HG02678 (cell line): ENCODE data around the gene FAM53C.
A peak's percentile ranks its signal among the peaks of the same experiment; 100 is the strongest.

Source experiments
- ATAC-seq: cut with Tn5 transposase; IDR thresholded peaks from one replicate; pipeline ENCODE4 v1.9.1; 2021; ENCODE audit warnings: mild to moderate bottlenecking, moderate library complexity; ENCODE audit not compliant: unreplicated experiment

FAM53C gene

DNA sequence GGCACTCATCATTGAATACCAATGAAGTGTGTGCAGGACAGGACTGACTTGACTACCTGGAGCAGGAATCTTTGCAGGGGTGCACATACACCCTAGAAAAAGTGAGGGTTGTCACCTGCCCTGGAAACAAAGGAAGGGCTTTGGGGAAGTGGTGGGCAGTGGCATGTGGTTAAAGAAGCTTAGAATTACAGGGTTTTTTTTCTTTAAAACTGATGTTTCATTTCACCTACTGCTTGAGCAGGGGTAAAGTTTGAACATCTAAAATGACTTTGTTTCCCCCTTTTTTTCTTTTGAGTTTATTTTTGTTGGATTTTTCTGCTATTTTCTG lies 12.5 kb downstream of the FAM53C start:
- ATAC-seq = no peak

DNA sequence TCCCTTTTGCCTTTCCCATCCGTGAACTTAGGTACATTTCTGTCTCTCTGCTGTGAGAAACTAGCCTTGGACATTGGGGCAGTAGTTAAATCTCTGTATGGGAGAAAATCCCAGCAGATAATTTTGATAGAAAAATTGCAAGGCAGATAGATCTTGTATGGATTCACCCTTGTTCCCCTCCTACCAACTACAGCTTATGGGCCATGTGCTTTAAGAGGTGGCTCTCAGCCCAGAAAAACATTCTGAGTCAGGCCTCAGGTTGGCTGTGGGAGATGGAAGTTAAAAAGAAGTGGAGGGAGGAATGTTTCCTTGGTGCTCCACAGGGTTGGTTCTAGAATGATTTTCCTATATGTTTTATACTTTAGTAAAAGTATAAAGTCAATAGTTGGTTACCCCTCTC lies 13.0 kb downstream of the FAM53C start:
- no peak for ATAC-seq

DNA sequence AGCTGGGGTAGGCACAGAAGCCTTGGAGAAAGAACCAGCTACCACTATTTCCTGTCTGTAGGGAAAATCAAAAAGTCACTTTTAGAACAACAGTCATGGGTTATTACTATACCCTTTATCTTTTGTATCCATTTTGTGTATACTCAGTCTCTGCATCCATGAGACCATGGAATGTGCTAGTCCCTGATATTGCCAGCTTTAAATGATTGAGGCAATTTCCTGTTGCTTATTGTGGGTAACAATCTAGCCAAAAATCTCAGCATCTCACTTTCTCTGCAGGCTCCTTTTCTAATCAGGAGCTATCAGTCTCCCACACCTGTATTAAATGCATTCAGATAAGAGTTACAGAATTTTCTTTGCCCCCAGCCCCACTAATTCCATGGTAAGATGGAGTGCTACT lies 13.5 kb downstream of the FAM53C start:
- ATAC-seq = no peak

DNA sequence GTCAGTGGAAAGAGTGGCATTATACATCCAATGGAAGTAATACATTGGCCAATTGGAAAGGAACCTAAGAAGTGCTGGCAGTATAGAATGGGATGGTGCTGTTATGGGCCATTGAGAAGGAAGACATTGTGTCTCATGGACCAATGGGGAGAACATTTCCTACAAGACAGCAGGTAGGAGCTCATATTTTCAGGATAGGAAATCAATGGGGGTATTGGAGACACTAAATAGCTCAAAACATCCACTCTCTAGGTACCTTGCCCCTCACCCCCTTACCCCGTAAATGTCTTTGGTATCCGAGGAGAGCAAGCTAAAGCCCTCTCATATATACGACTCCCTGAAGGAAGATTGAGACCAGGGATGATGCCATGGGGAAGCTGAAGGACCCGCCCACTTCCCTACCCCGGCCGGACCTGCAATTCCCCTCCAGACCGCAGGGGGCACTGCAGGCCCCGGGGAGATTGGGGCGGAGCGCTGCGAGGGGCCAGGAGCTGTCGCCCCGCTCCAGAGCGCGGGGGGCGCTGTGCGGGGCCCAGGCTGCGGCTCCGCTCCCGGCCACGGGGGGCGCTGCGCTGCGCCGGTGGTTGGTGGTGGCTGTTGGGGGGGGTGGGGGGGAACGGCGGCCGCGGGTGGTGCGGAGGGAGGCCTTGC lies 14.1 kb downstream of the FAM53C start, which contains the start of gene KDM3B:
KDM3B (plus strand) TSS at position 615 of the 651 bp plus-strand sequence. CDS start 111 bp downstream, outside the sequence.
- ATAC-seq = peak; percentile 68

DNA sequence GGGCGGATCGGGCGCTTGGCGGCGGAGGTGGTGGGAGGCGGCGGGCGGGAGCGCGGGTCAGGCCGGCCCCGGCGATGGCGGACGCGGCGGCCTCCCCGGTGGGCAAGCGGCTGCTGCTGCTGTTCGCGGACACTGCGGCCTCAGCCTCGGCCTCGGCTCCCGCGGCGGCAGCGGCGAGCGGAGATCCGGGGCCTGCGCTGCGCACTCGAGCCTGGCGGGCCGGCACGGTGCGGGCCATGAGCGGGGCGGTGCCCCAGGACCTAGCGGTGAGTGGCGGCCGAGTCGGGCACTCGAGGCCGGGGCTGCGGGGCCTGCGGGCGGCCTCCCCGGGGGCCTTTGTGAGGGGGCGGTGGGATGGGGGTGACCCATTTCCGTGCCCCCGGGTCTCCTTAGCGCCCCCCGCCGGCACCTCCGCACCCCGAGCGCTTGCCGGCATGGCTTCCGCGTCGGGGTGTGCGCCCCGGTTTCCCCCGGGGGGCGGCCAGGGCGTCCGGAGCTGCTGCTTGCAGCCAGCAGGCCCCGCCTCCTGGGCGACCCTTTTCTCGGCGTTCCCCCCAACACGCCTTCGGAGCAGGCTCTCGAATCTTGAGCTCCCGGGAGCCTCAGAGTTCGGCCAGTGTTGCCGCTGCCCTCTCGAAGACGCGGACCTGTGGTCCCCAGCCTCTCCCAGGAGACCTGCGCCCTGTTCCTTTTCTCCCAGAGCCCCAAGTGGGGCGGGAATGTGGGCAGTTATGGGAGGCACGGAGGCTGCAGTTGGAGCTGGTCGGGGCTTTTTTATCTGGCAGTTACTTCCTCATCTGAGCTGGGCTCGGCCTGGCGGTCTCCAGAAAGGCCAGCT lies 14.9 kb downstream of the FAM53C start:
- peak; percentile 40 for ATAC-seq

DNA sequence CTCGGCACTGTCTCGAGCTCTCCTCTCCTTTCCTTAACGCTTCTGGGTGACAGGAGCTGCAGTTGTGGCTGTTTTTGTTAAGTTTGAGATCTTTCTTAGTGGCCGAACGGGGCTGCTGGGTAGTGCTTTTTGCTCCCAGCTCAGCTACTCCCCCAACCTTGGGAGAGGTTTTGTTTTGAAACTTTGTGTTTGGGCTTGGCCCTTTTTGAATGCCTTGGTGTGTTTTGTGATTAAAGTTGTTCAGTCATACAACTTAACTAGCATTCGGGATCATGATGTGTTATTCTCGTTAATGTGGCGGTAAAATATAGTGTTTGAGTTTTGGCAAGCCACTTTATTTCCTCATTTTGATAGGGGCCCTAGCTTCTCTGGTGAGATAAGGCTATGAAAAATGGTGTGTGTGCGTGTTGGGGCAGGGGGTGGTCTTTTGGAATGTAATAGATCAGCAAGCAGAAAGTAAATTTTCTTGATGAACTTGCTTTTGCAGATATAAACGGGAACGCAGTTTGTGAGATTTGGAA lies 15.6 kb downstream of the FAM53C start:
- ATAC-seq = no peak

DNA sequence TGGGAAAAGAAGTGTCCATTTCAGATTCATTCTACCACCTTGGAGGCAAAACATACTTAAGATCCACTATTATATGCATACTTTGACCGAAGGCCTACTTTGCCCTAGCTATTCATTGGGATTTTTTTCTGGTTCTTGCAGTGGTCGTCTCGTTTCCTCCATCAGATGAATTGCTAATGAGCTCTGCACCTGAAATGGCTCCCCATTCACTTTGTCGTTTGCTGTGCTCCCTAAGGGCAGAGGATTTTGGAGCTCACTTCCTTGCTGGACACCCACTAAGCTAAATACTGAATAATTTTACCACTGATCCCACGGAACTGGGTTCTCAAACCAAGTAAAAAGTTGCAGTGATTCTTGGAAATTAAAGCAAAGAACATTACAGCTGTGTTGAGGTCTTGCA lies 16.3 kb downstream of the FAM53C start:
- no peak for ATAC-seq

DNA sequence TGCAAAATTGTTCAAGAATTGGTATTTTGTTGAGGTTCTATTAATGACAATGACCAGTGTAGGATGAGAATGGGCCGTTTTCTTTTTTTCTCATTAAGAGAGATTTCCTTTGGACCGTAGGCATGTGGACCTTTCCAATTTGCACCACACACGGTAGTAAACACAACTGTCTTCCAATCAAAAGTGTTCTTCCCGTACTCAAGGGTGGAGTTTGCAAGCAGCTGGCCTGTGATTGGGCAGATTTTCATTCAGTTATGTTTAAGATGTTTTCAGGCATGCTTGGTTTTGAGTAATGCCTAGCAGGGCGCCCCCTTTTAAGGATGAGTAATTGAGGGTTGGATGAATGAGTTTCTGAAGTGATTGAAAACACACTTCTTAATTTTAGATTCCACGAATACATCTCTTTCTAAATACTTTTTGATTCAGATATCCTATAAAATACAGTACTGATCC lies 16.9 kb downstream of the FAM53C start:
- ATAC-seq = peak; percentile 41

DNA sequence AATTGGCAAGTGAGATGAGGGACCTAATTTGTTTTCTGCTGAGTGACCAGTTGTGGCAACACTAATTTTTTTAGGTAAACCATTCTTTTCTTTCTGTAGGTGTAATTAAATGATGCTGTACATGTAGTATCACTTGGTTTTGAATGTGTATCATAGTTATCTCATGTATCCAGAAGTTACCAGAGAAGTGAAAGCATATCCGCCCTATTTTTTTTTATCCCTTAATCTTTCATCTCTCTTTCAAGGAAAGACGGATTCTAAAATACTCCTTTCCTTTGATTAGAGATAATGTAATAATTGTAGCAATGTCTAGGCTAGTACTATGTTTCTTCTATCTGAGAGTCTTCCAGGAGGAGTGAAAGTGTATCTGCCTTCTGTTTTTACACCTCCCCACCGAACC lies 21.6 kb downstream of the FAM53C start:
- no peak for ATAC-seq

DNA sequence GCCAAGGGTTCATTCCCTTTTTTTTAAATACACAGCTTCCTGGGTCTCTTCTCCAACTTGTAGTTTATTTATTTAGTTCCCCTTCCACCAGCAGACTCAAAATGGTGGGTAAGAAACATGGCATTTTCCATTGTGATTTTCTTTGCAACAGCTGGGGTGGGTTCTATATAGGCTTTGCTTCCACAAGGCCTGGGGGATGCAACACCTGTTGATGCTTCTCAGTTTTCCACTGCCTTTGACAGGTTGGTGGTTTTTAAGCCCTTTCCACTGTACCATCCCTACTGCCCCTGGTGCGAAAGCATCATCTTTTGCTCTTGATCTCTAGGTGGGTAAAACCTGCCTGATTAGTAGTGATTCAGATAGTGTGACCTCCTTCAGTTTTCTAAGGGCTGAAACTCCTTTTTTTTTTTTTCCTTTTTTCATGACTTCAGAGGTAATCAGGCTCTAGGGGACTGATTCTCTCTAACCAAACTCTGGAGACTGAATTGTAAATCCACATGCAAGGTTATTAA lies 22.9 kb downstream of the FAM53C start:
- no peak for ATAC-seq

DNA sequence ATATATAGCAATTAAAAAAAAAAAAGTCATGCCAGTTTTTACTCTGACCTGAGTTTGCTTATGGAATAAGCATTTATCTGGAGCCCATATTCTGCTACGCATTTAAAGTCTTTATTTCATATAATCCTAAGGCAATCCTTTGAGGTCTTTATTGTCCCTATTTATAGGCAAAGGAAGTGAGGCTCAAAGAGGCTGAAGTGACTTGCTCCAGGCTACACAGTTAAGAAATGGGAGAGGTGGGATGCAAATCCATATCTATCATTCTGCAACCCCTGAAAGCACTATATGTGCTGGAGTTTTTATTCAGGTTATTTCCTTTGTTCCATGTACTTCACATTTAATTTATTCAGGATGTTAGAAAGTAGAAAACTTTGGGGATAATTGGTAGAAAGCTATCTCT lies 26.5 kb downstream of the FAM53C start:
- no peak for ATAC-seq

DNA sequence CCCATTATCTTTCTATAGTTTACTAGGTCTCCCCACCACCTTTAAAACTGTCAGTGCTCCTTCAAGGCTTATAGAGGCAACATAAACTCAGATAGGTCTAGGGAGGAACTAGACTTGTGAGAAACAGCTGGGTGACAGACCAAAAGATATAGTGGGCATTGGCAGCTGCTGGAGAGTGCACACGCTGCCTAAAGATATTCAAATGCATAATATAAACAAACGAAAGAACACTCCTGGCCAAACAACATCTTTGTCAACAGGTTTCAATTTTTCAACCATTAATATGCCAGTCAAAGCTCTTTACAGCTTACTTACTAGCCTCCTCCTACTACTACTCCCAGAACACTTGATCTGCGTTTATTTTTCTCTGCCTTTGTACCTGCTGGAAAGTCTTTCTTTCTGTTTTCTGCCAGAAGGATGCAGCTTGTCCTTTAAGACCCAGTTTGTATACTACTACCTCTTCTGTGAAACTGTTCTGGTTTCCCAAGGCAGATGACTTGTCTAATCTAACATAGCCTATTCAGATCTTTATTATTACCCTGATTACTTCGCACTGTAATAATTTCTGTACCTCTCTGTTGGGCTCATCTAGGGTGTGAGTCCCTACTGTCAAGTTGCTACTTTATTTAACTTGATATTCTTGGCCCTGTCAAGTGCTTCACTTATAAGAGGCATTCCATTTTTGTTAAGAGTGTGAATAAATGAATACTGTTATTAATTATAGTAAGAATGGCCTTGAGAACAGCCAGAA lies 28.7 kb downstream of the FAM53C start:
- ATAC-seq = no peak

DNA sequence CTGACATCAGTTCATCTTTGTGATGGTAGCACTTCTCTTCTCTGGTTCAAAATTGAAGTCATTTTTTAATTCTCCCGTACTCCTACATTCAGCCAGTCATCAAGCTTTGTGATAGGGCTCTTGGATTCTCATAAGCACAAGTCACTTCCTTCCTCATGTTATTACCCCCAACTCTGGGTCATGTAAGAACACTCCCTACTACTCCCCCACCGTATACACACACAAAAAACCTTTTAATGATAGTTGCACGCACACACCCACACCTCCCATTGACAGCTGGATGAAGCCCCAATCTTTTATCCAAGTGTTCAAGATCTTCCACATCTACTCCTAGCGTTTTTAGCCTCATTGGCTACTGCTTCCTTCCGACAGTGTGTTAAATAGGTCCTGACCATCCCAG lies 31.2 kb downstream of the FAM53C start:
- no peak for ATAC-seq

DNA sequence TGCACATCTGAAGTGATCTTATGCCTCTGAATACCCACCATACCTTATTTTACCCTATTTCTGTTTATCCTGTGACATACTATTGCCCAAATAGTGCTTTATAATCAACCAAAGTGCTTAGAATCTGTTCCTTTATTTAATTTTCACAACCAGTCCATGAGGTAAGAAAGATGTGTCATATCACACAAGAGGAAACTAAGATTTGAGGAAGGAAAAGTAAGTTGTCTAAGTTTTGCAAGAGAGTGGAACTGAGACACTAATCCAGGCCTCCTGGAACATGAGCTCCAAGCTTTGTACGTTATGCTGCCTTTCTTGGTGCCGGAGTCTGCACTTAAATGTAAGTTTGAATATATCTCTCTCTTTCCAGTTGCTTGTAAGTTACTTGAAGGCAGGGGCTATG lies 31.6 kb downstream of the FAM53C start:
- ATAC-seq = no peak

DNA sequence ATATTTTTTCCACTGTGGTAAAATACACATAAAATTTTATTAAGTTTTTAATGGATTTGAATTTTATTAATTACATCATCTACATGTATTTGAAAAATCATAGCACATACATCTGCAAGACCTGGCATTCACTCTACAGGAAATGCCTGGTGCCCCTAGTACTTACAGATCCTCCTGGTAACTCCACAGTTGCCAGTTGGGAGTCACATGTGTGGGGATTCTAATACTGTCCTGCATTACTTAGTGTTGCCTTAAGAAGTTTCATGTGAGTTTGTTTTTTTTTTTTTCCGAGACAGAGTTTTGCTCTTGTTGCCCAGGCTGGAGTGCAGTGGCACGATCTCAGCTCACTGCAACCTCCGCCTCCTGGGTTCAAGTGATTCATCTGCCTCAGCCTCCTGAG lies 32.5 kb downstream of the FAM53C start:
- no peak for ATAC-seq

DNA sequence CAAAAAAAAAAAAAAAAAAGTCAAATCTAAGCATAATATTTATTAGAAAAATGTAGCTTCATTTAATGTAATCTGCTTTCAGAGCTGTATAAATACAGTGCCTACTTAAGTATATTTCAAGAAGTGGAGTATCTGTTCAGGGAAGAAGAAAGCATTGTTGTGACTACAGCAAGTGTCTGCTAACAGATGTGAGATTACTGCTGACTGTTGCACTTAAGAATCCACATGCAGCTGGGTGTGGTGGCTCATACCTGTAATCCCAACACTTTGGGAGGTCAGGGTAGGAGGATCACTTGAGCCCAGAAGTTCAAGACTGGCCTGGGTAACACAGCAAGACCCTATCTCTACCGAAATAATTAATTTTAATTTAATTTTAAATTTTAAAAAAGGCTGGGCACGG lies 33.4 kb downstream of the FAM53C start:
- no peak for ATAC-seq

DNA sequence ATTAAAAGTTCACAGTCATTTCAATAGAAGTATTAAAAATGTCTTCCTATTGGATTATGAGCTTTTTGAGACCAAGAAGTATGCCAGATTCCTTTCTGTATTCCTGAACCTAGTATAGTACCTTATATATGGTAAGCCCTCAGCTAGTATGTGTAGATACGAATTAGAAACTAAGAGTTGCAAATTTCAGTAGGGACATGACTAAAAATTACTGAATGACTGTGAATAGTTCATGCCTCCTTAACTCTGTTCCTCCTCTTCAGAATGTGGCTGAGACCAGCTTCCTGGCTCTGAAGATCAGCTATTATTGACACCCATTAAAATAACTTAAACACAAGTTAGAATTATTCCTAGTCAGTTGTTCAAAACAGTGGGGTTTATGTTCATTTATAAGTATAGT lies 34.2 kb downstream of the FAM53C start:
- no peak for ATAC-seq

DNA sequence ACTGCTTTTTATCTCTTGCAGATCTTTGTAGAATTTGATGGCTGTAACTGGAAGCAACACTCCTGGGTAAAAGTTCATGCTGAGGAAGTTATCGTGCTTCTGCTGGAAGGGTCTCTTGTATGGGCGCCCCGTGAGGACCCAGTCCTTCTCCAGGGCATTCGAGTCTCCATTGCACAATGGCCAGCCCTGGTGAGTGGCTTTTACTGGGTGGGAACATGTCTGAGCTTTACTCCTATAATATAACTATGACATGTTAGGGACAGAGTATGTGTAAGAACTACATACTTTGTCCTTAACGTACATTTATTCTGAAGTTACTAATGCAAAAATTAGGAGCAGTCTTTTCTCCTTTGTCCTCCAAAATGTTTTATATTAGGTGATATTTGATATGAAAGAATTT lies 34.6 kb downstream of the FAM53C start:
- ATAC-seq = no peak

DNA sequence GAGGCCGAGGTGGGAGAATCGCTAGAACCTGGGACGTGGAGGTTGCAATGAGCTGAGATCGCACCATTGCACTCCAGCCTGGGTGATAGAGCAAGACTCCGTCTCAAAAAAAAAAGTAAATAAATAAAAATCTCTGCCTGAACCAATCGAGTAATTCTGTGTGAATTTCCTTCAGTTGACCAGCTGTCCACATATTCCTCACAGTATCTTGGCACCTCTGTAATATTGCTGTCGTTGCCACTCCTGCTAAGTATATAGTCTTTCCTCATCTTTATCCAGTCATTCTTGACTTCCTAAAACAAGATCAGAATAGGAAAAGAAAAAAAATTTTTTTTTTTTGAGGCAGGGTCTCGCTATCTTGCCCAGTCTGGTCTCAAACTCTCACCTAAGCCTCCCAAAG lies 44.3 kb downstream of the FAM53C start:
- no peak for ATAC-seq

DNA sequence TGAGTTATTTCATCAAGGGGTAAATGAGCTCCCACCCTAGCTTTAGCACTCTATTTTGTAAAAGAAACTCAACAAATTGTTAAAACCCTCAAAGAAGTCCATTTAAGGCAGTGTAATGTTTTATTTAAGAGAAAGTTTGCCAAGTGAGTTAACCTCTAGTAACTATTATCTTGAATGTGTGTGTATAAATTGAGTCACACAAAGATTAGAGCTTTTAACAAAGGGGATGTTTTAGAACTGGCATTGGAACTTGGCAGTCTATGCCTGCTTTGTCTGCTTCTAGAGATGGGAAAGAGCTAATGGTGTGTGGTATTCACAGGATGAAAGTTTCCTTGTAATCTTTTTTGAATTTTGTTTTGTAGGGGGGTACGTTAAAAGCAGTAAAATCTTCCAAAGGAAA lies 47.6 kb downstream of the FAM53C start:
- no peak for ATAC-seq

DNA sequence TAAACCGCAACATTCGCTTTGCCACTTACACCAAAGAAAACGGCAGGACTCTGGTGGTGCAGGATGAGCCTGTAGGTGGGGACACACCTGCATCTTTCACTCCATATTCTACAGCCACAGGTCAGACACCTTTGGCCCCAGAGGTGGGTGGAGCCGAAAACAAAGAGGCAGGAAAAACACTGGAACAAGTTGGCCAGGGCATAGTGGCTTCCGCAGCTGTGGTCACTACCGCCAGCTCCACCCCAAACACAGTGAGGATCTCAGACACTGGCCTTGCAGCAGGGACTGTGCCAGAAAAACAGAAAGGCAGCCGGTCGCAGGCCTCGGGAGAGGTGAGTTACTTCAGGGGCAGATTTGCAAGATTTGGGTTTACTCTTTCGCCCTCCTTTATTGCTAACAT lies 48.2 kb downstream of the FAM53C start:
- ATAC-seq = no peak
